T1000 (cell line): Measurements from ENCODE around the gene MPND.

Source experiments
- DNase-seq: peaks from one replicate; lab custom pipeline; 2025; ENCODE audit warnings: mixed read lengths; lab: John Stamatoyannopoulos, UW

Gene MPND

GRCh38 chr19:4403005-4403761 is 59.8 kb downstream of the MPND start:
- no peak for DNase-seq

- DNase-seq: no peak
These were observed 62.6 kb downstream of the MPND start for GRCh38 chr19:4405977-4406376.

- DNase-seq: no peak
These were observed 63.3 kb downstream of the MPND start for GRCh38 chr19:4406626-4407025.

- no peak for DNase-seq
These were observed 66.0 kb downstream of the MPND start for GRCh38 chr19:4409123-4409933.
